HEK293T (cell line): ENCODE data around the gene CERCAM.

Source experiments
- CTCF ChIA-PET: fragments of 350-600 bp; formaldehyde crosslinking; extraction: SDS; loops from one replicate; lab custom pipeline; 2021; ENCODE audit warnings: antibody characterized with exemption, inconsistent platforms; lab: Yijun Ruan, JAX
- POLR2A ChIA-PET: fragments of 350-600 bp; formaldehyde crosslinking; extraction: SDS; loops from one replicate; lab custom pipeline; 2020; ENCODE audit warnings: antibody characterized with exemption, inconsistent platforms; lab: Yijun Ruan, JAX
- DNase-seq: peaks from one replicate; pipeline ENCODE4 v3.0.0; 2012; ENCODE audit warnings: mixed read lengths; ENCODE audit errors: extremely low spot score
- ARNT ChIP-seq: fragments of 450-650 bp; IDR thresholded peaks from 2 replicates; pipeline ENCODE4 v1.6.1; 2017; ENCODE audit warnings: mild to moderate bottlenecking
- BHLHE40 ChIP-seq: fragments of 450-650 bp; IDR thresholded peaks from 2 replicates; pipeline ENCODE4 v1.6.1; 2016; ENCODE audit warnings: mild to moderate bottlenecking, moderate library complexity, borderline replicate concordance
- CTBP1 ChIP-seq: fragments of 450-650 bp; IDR thresholded peaks from 2 replicates; pipeline ENCODE4 v1.6.1; 2016; ENCODE audit warnings: borderline replicate concordance
- ELF4 ChIP-seq: fragments of 450-650 bp; IDR thresholded peaks from 2 replicates; pipeline ENCODE4 v1.6.1; 2017; ENCODE audit warnings: antibody characterized with exemption
- FOXA1 ChIP-seq: fragments of 450-650 bp; IDR thresholded peaks from 2 replicates; pipeline ENCODE4 v1.6.1; 2016; ENCODE audit warnings: mild to moderate bottlenecking
- FOXK2 ChIP-seq: fragments of 450-650 bp; IDR thresholded peaks from 2 replicates; pipeline ENCODE4 v1.6.1; 2016; ENCODE audit warnings: mild to moderate bottlenecking
- FOXM1 ChIP-seq: fragments of 450-650 bp; IDR thresholded peaks from 2 replicates; pipeline ENCODE4 v1.6.1; 2017; ENCODE audit warnings: mild to moderate bottlenecking, borderline replicate concordance
- HDGF ChIP-seq: fragments of 450-650 bp; IDR thresholded peaks from 2 replicates; pipeline ENCODE4 v1.6.1; 2017; ENCODE audit warnings: antibody characterized with exemption, borderline replicate concordance
- L3MBTL2 ChIP-seq: fragments of 450-650 bp; conservative IDR thresholded peaks from 2 replicates; pipeline ENCODE4 v1.6.1; 2016; ENCODE audit warnings: mild to moderate bottlenecking
- LEF1 ChIP-seq: fragments of 450-650 bp; IDR thresholded peaks from 2 replicates; pipeline ENCODE4 v1.6.1; 2017; ENCODE audit warnings: mild to moderate bottlenecking, borderline replicate concordance
- NFRKB ChIP-seq: fragments of 450-650 bp; IDR thresholded peaks from 2 replicates; pipeline ENCODE4 v1.6.1; 2016; ENCODE audit warnings: mild to moderate bottlenecking, moderate library complexity
- SP1 ChIP-seq: fragments of 450-650 bp; IDR thresholded peaks from 2 replicates; pipeline ENCODE4 v1.6.1; 2017
- SUZ12 ChIP-seq: fragments of 450-650 bp; IDR thresholded peaks from 2 replicates; pipeline ENCODE4 v1.6.1; 2016; ENCODE audit warnings: mild to moderate bottlenecking
- TARDBP ChIP-seq: fragments of 450-650 bp; IDR thresholded peaks from 2 replicates; pipeline ENCODE4 v1.6.1; 2016
- ZNF384 ChIP-seq: fragments of 450-650 bp; IDR thresholded peaks from 2 replicates; pipeline ENCODE4 v1.6.1; 2016
- TF ChIP-seq, protein P1 (sequence below): fragments of 450-650 bp; IDR thresholded peaks from 2 replicates; pipeline ENCODE4 v1.6.1; 2016

CERCAM gene

DNA sequence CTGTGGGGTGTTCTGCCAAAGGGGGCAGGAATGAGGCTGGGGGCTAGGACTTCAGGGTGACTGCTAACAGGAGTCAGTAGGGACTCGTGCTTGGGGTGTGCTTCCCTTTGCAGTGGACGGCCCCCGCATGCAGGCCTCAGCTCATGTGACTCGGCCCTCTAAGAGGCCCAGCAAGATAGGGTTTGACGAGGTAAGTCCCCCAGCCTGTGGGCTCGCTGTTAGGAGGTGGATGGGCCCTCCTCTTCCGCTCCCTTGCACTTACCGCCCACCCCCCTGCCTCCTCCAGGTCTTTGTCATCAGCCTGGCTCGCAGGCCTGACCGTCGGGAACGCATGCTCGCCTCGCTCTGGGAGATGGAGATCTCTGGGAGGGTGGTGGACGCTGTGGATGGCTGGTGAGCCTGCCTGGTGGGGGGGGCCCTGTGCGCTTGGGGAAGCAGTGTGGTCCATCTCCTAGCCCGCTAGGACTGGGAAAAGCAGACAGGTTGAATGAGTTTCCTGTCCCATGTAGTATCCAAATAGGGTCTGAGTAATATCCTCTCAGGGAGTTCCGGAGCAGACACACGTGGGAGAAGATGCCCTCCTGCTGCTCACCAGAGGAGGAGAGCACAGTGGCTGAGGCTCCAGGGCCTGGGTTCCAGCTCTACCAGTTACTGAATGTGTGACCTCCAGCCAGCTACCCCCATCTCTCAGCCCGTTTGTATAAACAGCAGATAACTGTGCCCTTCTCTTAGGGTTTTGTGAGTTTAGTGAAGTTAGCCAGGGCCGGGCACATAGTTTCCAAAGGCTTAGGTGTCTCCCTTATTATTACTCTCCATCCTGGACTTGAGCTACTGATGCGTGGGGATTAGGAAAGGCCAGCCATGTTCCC, 8.2 kb downstream of the CERCAM start:
- TF ChIP-seq SP1 (no peak), ELF4 (no peak), CTBP1 (no peak), TARDBP (no peak), BHLHE40 (no peak)
- no peak for DNase-seq
- ChIA-PET POLR2A (interaction anchor here (1.4 kb wide), 1 partner anchor 8 kb away, joined by 5 read pairs; the partner anchor contains the start of gene CERCAM), CTCF (no interaction called here)

DNA sequence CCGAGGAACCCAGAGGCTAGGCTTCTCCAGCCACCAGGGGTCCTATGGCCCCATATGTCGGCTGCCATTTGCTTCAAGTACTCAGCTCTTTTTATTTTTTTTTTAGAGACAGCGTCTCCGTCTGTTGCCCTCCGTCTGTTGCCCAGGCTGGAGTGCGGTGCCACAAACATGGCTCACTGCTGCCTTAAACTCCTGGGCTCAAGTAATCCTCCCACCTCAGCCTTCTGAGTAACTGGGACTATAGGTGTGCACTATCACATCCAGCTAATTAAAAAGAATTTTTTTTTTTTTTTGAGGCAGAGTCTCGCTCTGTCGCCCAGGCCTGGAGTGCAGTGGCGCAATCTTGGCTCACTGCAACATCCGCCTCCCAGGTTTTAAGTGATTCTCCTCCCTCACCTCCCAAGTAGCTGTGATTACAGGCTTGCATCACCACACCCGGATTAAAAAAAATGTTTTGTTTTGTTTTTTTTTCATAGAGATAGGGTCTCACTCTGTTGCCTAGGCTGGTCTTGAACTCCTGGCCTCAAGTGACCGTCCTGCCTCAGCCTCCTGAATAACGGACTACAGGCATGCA, 8.9 kb downstream of the CERCAM start:
- ChIA-PET POLR2A (interaction anchor here (1.4 kb wide), 1 partner anchor 9 kb away, joined by 5 read pairs; the partner anchor contains the start of gene CERCAM), CTCF (no interaction called here)
- DNase-seq = no peak
- TF ChIP-seq ARNT = no peak
- no peak for TF ChIP-seq BHLHE40
- no peak for TF ChIP-seq LEF1
- TF ChIP-seq NFRKB = no peak
- no peak for TF ChIP-seq L3MBTL2
- TF ChIP-seq FOXM1 = no peak

DNA sequence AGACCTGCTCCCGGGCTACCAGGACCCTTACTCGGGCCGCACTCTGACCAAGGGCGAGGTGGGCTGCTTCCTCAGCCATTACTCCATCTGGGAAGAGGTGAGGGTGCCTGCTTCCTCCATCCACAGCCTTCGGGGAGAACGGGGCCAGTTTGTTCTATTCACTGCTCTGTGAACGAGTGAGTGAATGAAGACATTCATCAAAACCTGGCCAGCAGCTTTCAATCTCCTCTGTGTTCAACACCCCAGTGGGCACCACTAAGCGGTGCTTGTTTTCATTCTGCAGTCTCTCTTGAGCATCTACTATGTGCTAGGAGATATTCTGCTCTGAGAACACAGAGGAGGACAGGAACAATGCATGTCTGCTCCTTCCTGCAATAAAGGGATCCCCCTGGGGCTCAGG, 10.6 kb downstream of the CERCAM start:
- ChIA-PET POLR2A (no interaction called here), CTCF (no interaction called here)
- no peak for TF ChIP-seq NFRKB
- no peak for TF ChIP-seq L3MBTL2
- TF ChIP-seq ARNT = no peak

DNA sequence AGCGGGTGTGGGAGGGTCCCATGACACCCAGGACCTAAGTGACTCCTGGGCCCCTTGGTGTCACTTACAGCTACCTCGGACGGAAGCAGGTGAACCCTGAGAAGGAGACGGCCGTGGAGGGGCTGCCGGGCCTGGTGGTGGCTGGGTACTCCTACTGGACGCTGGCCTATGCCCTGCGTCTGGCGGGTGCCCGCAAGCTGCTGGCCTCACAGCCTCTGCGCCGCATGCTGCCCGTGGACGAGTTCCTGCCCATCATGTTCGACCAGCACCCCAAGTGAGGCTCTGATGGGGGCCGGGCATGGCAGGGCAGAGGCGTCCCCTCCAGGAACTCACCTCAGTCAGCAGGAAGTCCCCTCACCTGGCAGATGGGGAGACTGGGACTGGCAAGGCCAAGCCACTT, 13.7 kb downstream of the CERCAM start:
- CTCF ChIA-PET = no interaction called here
- POLR2A ChIA-PET = no interaction called here
- no peak for DNase-seq
- no peak for TF ChIP-seq LEF1
- no peak for TF ChIP-seq HDGF
- TF ChIP-seq SUZ12 = no peak
- TF ChIP-seq TARDBP = no peak
- no peak for TF ChIP-seq ELF4
- TF ChIP-seq, protein P1, sequence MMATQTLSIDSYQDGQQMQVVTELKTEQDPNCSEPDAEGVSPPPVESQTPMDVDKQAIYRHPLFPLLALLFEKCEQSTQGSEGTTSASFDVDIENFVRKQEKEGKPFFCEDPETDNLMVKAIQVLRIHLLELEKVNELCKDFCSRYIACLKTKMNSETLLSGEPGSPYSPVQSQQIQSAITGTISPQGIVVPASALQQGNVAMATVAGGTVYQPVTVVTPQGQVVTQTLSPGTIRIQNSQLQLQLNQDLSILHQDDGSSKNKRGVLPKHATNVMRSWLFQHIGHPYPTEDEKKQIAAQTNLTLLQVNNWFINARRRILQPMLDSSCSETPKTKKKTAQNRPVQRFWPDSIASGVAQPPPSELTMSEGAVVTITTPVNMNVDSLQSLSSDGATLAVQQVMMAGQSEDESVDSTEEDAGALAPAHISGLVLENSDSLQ = no peak
- TF ChIP-seq L3MBTL2 = no peak

More for the DNA sequence above, 10.6 kb downstream of the CERCAM start:
- DNase-seq = no peak

DNA sequence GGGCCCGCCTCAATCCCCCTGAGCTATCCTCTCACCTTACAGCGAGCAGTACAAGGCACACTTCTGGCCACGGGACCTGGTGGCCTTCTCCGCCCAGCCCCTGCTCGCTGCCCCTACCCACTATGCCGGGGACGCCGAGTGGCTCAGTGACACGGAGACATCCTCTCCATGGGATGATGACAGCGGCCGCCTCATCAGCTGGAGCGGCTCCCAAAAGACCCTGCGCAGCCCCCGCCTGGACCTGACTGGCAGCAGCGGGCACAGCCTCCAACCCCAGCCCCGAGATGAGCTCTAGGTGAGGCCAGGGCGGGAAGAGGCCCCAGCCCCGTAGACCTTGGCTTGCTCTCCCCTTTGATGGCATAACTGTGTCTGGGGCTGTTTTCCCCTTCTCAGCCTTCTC, 15.0 kb downstream of the CERCAM start:
- DNase-seq = no peak
- ChIA-PET POLR2A (no interaction called here), CTCF (no interaction called here)
- TF ChIP-seq ELF4 (no peak), BHLHE40 (no peak), L3MBTL2 (no peak), FOXK2 (no peak), NFRKB (no peak), CTBP1 (no peak), HDGF (no peak), FOXA1 (no peak), TARDBP (no peak), LEF1 (no peak), SUZ12 (no peak), ARNT (no peak), SP1 (no peak), FOXM1 (no peak), ZNF384 (no peak)
- TF ChIP-seq, protein P1 = no peak

DNA sequence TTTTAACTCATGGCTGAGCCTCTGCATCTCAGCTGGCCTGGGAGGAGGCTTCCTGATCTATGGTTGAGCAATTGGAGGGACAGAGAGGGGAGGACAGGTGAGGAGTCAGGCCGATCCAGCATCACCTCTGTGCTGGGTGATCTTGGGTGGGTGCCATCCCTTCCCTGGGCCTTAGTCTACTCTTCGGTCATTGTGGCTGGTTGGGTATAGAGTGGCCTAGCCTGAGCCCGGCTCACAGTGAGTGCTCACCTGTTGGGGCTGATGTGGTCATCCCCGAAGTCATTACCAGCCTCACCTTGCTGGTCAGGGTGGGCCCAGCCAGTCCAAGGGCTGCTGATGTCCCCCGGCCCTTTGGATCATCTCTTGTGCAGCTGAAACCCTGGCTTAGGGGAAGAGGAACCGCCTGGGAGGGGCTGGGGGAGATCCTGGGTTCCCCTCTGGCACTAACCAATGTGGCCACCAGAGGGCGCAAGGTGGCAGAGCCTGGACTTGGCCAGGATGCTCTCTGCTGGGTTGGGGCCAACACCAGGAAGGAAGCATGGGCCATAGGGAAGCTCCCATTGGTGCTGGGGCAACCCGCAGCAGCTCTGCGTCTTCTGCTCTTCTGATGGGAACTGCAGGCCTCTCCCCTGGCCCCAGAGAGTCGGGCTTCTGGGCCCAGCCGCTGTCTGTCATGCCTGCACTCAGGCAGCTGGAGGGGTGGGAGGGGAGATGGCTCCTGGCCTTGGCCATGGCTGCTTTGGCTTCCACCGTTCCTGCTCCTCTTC, 17.9 kb downstream of the CERCAM start:
- TF ChIP-seq SP1 (no peak), ELF4 (no peak), FOXK2 (no peak), L3MBTL2 (no peak), FOXA1 (no peak), NFRKB (no peak), ZNF384 (no peak), ARNT (no peak), FOXM1 (no peak)
- TF ChIP-seq, protein P1 = no peak
- ChIA-PET POLR2A (no interaction called here), CTCF (interaction anchor here (0.6 to 1.1 kb wide), 11 partner anchors 15 to 346 kb away, joined by 3 to 4 read pairs (median 3); partner anchors contain the start of gene CERCAM)
- DNase-seq = peak; percentile 89
